Adrenal gland (tissue), 12 donors: ENCODE data around the gene ZNF714. TPM values are rescaled to one million over a fixed set of nuclear protein-coding genes. Genes with fewer than 3 reads are reported as not detected.

ENCODE experiments used
- DNase-seq, 7 donors: peaks; one replicate each; pipeline ENCODE4 v3.0.0-alpha.2; 2019 to 2020
- H3K27ac ChIP-seq, 5 donors: fragments of 200-600 bp; sonication (generic) in 4 of 5; 1 replicate in 3 of 5; 2 replicates in 2 of 5; pipeline versions ENCODE4 v1.5.1 to v1.8.0; 2016 to 2020; ENCODE audit warnings: mild to moderate bottlenecking in 1 of 5
- H3K27me3 ChIP-seq: fragments of 200-600 bp; 2 replicates; pipeline ENCODE4 v1.8.0; 2021
- H3K36me3 ChIP-seq, 2 donors: fragments of 200-600 bp; replicated peaks in 1 of 2; 1 replicate in 1 of 2; 2 replicates in 1 of 2; pipeline versions ENCODE4 v1.5.1 to v1.8.0; 2018 to 2022
- H3K4me1 ChIP-seq, 2 donors: fragments of 200-600 bp; replicated peaks in 1 of 2; 1 replicate in 1 of 2; 2 replicates in 1 of 2; pipeline versions ENCODE4 v1.5.1 to v1.8.0; 2018 to 2021
- H3K4me3 ChIP-seq, 4 donors: fragments of 200-600 bp; sonication (generic) in 3 of 4; one replicate each; pipeline ENCODE4 v1.5.1; 2016 to 2018
- H3K9me3 ChIP-seq, 3 donors: fragments of 200-600 bp; sonication (generic) in 1 of 3; replicated peaks in 1 of 3; 1 replicate in 2 of 3; 2 replicates in 1 of 3; pipeline versions ENCODE4 v1.5.1 to v1.8.0; 2016 to 2021
- POLR2A ChIP-seq, 2 donors: fragments of 450-650 bp; IDR thresholded peaks; one replicate each; pipeline ENCODE4 v1.6.1; 2017; ENCODE audit warnings: antibody characterized with exemption in 2 of 2, mild to moderate bottlenecking in 2 of 2, moderate library complexity in 1 of 2
- WGBS, 4 donors: extraction: QIAGEN DNeasy Blood & Tissue Kit in 2 of 4; methylation state at CpG; one replicate each; pipeline versions ENCODE4 v1.1.5 to v1.1.7; 2013 to 2017; 5-methylcytosine and 5-hydroxymethylcytosine counted together
- intact Hi-C, 2 donors: fragments of 100-400 bp; cut with DNase I; formaldehyde crosslinking; loops; one replicate each; pipeline versions ENCODE4 v1.14.1 to v1.15.0; 2022 to 2023
- polyA plus RNA-seq, 3 donors: library from polyadenylated mRNA; stranded (reverse); fragments of 200-250 nt in 2 of 3; fragments of 350-450 nt in 1 of 3; fragmentation: Illumina TruSeq in 1 of 3; extraction: RNeasy Lipid Tissue Mini Kit (QIAGEN cat#74804) in 1 of 3; gene quantifications; one replicate each; pipeline ENCODE4 v1.2.3, GENCODE V29; 2013 to 2014
- total RNA-seq, 9 donors: library from RNA; depleted of rRNA in 4 of 9; stranded (reverse); fragments of >200 nt in 4 of 9; fragments of 120-200 nt in 1 of 9; fragmentation: NEBNext Ultra II Directional in 1 of 9; extraction: Animal tissue kit (Norgen Biotek cat#: 25700) in 1 of 9; gene quantifications; one replicate each; pipeline versions ENCODE4 v1.1.0 to v1.2.4, GENCODE V29; 2013 to 2023
- TF ChIP-seq, protein P1 (sequence below), 6 experiments: fragments of 450-650 bp in 4 of 6; fragments of 200-600 bp in 2 of 6; sonication (generic) in 1 of 6; IDR thresholded peaks; 1 replicate in 5 of 6; 2 replicates in 1 of 6; pipeline versions ENCODE4 v1.5.1 to v1.8.0; 2016 to 2021; ENCODE audit warnings: antibody characterized with exemption in 6 of 6, mild to moderate bottlenecking in 2 of 6, moderate library complexity in 1 of 6
- donor health status: healthy with polysubstance abuse.
- donor health status: Bipolar disorder and iron deficiency.
- donor health status: DM: yes; HTN: yes; CAD: no.
- donor health status: DM: no; HTN: no; CAD: no.
- donor health status: DM: no; HTN: no; CAD: no.
- donor health status: DM: yes; HTN: yes; CAD: no.

ZNF714 gene
- total and polyA plus RNA-seq, 12 donors: 2.5 to 34.2 (median 11.6) TPM

DNA sequence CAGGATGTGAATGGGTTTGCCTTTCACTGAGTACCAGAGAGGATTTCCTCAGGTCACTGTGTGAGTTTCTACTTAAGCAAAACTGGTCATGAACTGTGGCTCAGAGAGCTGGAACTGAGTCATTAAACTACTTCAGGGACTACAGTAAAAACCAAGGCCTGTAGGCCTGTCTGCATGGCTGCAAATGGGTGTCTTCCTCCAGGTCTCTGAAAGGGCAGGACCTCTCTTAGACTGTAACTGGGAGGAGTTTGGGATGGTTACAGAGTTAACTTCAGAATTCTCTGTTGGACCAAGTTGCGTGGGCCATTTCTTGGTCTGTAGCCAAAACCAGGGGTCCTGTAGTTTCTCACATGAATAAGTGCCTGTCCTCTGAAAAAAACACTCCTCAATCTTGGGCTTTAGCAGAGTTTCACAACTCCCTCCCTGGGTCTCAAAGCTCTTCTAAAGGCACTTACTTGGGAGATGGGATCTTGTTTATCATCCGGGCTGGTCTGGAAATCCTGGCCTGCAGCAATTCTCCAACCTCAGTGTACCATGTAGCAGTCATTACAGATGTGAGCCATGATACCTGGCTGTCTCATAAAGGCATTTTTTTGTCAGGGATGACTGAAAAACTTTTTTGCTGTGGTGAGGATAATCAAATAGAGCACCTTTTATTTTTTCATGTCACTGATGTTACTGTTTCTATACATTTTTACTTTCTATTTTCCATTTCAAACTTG, 19.7 kb downstream of the ZNF714 start:
- H3K36me3 ChIP-seq: peaks cover 0 to 7% of the 10 kb centered on the region in 2 donors
- no peak overlapping the region for H3K27ac ChIP-seq
- no peak overlapping the region for H3K4me3 ChIP-seq
- peak in 1 of 7 donors; percentile 16 for DNase-seq
- H3K9me3 ChIP-seq: no peaks in the 10 kb centered on the region
- 83 to 94% (median 88%) methylated on average over 2 of the region's 2 CpGs for WGBS, 4 donors
- no peak for TF ChIP-seq POLR2A (IDR thresholded peaks at IDR 0.05)
- TF ChIP-seq, protein P1, sequence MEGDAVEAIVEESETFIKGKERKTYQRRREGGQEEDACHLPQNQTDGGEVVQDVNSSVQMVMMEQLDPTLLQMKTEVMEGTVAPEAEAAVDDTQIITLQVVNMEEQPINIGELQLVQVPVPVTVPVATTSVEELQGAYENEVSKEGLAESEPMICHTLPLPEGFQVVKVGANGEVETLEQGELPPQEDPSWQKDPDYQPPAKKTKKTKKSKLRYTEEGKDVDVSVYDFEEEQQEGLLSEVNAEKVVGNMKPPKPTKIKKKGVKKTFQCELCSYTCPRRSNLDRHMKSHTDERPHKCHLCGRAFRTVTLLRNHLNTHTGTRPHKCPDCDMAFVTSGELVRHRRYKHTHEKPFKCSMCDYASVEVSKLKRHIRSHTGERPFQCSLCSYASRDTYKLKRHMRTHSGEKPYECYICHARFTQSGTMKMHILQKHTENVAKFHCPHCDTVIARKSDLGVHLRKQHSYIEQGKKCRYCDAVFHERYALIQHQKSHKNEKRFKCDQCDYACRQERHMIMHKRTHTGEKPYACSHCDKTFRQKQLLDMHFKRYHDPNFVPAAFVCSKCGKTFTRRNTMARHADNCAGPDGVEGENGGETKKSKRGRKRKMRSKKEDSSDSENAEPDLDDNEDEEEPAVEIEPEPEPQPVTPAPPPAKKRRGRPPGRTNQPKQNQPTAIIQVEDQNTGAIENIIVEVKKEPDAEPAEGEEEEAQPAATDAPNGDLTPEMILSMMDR (IDR thresholded peaks at IDR 0.05): no peak
- intact Hi-C loops: no loop called here
- no peaks in the 10 kb centered on the region for H3K27me3 ChIP-seq
- H3K4me1 ChIP-seq: no peaks in the 10 kb centered on the region

DNA sequence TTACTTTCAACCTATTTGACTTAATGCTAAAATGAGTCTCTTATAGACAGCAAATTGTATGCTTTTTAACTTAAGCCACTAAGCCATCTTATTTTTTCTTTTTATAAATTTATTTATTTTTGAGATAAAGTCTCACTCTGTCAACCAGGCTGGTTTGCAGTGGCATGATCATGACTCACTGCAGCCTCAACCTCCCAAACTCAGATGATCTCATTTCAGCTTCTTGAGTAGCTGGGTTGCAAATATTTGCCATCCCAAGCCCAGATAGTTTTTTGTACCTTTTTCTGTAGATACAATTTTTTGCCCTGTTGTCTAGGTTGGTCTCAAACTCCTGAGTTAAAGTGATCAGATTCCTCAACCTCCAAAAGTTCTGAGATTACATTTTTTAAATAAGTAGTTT, 27.1 kb downstream of the ZNF714 start:
- intact Hi-C loops: no loop called here
- no peaks in the 10 kb centered on the region for H3K27me3 ChIP-seq
- no peak overlapping the region for H3K4me3 ChIP-seq
- H3K9me3 ChIP-seq: no peaks in the 10 kb centered on the region
- peaks cover 0 to 7% of the 10 kb centered on the region in 2 donors for H3K36me3 ChIP-seq
- DNase-seq: peak in 3 of 7 donors; percentile 37 to 57 (median 41)
- H3K27ac ChIP-seq: no peak overlapping the region
- peaks cover 0 to 7% of the 10 kb centered on the region in 2 donors for H3K4me1 ChIP-seq
- no peak for TF ChIP-seq POLR2A (IDR thresholded peaks at IDR 0.05)
- TF ChIP-seq, protein P1 (IDR thresholded peaks at IDR 0.05): no peak

DNA sequence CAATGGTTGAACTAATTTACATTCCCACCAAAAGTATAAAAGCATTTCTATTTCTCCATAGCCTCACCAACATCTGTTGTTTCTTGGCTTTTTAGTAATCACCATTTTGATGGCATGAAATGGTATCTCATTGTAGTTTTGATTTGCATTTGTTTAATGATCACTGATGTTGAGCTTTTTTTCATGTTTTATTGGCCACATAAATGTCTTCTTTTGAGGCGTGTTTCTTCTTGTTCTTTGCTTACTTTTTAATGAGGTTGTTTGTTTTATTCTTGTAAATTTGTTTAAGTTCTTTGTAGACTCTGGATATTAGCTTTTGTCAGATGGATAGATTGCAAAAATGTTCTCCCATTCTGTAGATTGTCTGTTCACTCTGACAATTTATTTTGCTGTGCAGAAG, 28.2 kb downstream of the ZNF714 start:
- 97 to 100% (median 99%) methylated on average over 1 of the region's 1 CpG for whole genome bisulfite sequencing, 4 donors
- no peak for DNase-seq
- Histone ChIP-seq H3K27ac (no peak overlapping the region), H3K36me3 (peaks cover 0 to under 1% of the 10 kb centered on the region in 2 donors), H3K27me3 (no peaks in the 10 kb centered on the region), H3K9me3 (no peaks in the 10 kb centered on the region), H3K4me3 (no peak overlapping the region), H3K4me1 (peaks cover 0 to 7% of the 10 kb centered on the region in 2 donors)
- TF ChIP-seq, protein P1 (IDR thresholded peaks at IDR 0.05): no peak
- TF ChIP-seq POLR2A (IDR thresholded peaks at IDR 0.05): no peak
- intact Hi-C loops: no loop called here

DNA sequence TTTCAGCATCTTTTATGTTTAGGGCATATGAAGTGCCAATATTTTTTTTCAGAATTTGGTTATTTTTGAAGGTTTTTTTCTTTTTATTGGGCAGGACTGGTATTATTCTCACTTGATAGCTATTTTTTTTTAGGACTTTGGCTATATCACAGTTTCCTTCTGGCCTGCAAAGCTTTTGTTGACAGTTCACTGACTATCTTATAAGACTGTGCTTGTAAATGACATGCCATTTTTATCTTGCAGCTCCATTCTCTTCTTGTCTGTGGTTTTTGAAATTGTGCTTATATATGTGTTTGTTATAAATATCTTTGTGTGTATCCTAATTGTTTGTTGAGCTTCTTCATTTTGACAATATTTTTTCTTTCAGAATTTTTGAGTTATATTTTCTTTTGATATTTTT, 33.4 kb downstream of the ZNF714 start:
- no peak overlapping the region for H3K27ac ChIP-seq
- no peak overlapping the region for H3K4me3 ChIP-seq
- no peaks in the 10 kb centered on the region for H3K9me3 ChIP-seq
- intact Hi-C loops: no loop called here
- no peaks in the 10 kb centered on the region for H3K4me1 ChIP-seq
- H3K27me3 ChIP-seq: no peaks in the 10 kb centered on the region
- TF ChIP-seq, protein P1 (IDR thresholded peaks at IDR 0.05): no peak
- TF ChIP-seq POLR2A (IDR thresholded peaks at IDR 0.05): no peak
- DNase-seq: no peak
- H3K36me3 ChIP-seq: peaks cover 0 to 15% of the 10 kb centered on the region in 2 donors
